ENCODE measurements around the gene RASSF5.

The RASSF5 gene

GRCh38 chr1:206588492-206588891 is 81.2 kb downstream of the RASSF5 start:
- TF ChIP-seq FOXP2 (optimal IDR thresholded peaks at IDR 0.05; ENCODE audit: control extremely low read depth, extremely low read length, insufficient read depth): no peak
- TF ChIP-seq EZH2 (IDR thresholded peaks at IDR 0.05): no peak
- TF ChIP-seq POLR2AphosphoS5 (IDR thresholded peaks at IDR 0.05; ENCODE audit: borderline replicate concordance, low read depth, low read length): no peak
- H3K9me3 ChIP-seq (ENCODE audit: low read depth, low read length): no peaks in the 10 kb centered on the region
- no peak overlapping the region for H3K9ac ChIP-seq (ENCODE audit: insufficient read length)
- no peak overlapping the region for H3K27ac ChIP-seq
- no peak for DNase-seq (ENCODE audit: low read depth, low spot score)
- H3K36me3 ChIP-seq (ENCODE audit: insufficient read depth, low read length): peaks cover 25% of the 10 kb centered on the region; the same call in 1 of the 2 replicates
- H3K4me3 ChIP-seq: no peak overlapping the region

- Histone ChIP-seq H3K36me3 (ENCODE audit: insufficient read depth, low read length) (peaks cover 32% of the 10 kb centered on the region; the same call in 1 of the 2 replicates), H3K9ac (ENCODE audit: insufficient read length) (no peak overlapping the region)
Observed at GRCh38 chr1:206589206-206589605, 81.9 kb downstream of the RASSF5 start.

GRCh38 chr1:206590025-206590758 is 82.9 kb downstream of the RASSF5 start:
- DNase-seq (ENCODE audit: low read depth, low spot score): no peak
- Histone ChIP-seq H3K36me3 (ENCODE audit: insufficient read depth, low read length) (peaks cover 42% of the 10 kb centered on the region), H3K9me3 (ENCODE audit: low read depth, low read length) (no peaks in the 10 kb centered on the region), H3K9ac (ENCODE audit: insufficient read length) (no peak overlapping the region), H3K4me3 (no peak overlapping the region), H3K27ac (no peak overlapping the region)
- TF ChIP-seq FOXP2 (optimal IDR thresholded peaks at IDR 0.05; ENCODE audit: control extremely low read depth, extremely low read length, insufficient read depth): no peak
- no peak for TF ChIP-seq POLR2AphosphoS5 (IDR thresholded peaks at IDR 0.05; ENCODE audit: borderline replicate concordance, low read depth, low read length)
- no peak for TF ChIP-seq EZH2 (IDR thresholded peaks at IDR 0.05)

More at GRCh38 chr1:206589206-206589605, 81.9 kb downstream of the RASSF5 start:
- no peak for DNase-seq (ENCODE audit: low read depth, low spot score)
- H3K4me3 ChIP-seq: no peak overlapping the region
- no peaks in the 10 kb centered on the region for H3K9me3 ChIP-seq (ENCODE audit: low read depth, low read length)
- TF ChIP-seq EZH2 (IDR thresholded peaks at IDR 0.05) (no peak), POLR2AphosphoS5 (IDR thresholded peaks at IDR 0.05; ENCODE audit: borderline replicate concordance, low read depth, low read length) (no peak), FOXP2 (optimal IDR thresholded peaks at IDR 0.05; ENCODE audit: control extremely low read depth, extremely low read length, insufficient read depth) (no peak)
- H3K27ac ChIP-seq: no peak overlapping the region

GRCh38 chr1:206591226-206591625 is 83.9 kb downstream of the RASSF5 start:
- no peak overlapping the region for H3K27ac ChIP-seq
- DNase-seq (ENCODE audit: low read depth, low spot score): no peak
- H3K9me3 ChIP-seq (ENCODE audit: low read depth, low read length): no peaks in the 10 kb centered on the region
- peaks cover 52% of the 10 kb centered on the region for H3K36me3 ChIP-seq (ENCODE audit: insufficient read depth, low read length)
- H3K4me3 ChIP-seq: no peak overlapping the region
- no peak for TF ChIP-seq FOXP2 (optimal IDR thresholded peaks at IDR 0.05; ENCODE audit: control extremely low read depth, extremely low read length, insufficient read depth)
- no peak for TF ChIP-seq EZH2 (IDR thresholded peaks at IDR 0.05)
- no peak for TF ChIP-seq POLR2AphosphoS5 (IDR thresholded peaks at IDR 0.05; ENCODE audit: borderline replicate concordance, low read depth, low read length)
- H3K9ac ChIP-seq (ENCODE audit: insufficient read length): no peak overlapping the region

- DNase-seq (ENCODE audit: low read depth, low spot score): no peak
- Histone ChIP-seq H3K9ac (ENCODE audit: insufficient read length) (no peak overlapping the region), H3K9me3 (ENCODE audit: low read depth, low read length) (no peaks in the 10 kb centered on the region), H3K36me3 (ENCODE audit: insufficient read depth, low read length) (peaks cover 56% of the 10 kb centered on the region), H3K4me3 (no peak overlapping the region), H3K27ac (no peak overlapping the region)
- TF ChIP-seq POLR2AphosphoS5 (IDR thresholded peaks at IDR 0.05; ENCODE audit: borderline replicate concordance, low read depth, low read length) (no peak), EZH2 (IDR thresholded peaks at IDR 0.05) (no peak), FOXP2 (optimal IDR thresholded peaks at IDR 0.05; ENCODE audit: control extremely low read depth, extremely low read length, insufficient read depth) (no peak)
Observed at GRCh38 chr1:206591696-206592095, 84.4 kb downstream of the RASSF5 start.

- no peaks in the 10 kb centered on the region for H3K9me3 ChIP-seq (ENCODE audit: low read depth, low read length)
- no peak overlapping the region for H3K27ac ChIP-seq
- no peak for DNase-seq (ENCODE audit: low read depth, low spot score)
- H3K4me3 ChIP-seq: no peak overlapping the region
- TF ChIP-seq POLR2AphosphoS5 (IDR thresholded peaks at IDR 0.05; ENCODE audit: borderline replicate concordance, low read depth, low read length): no peak
- no peak for TF ChIP-seq FOXP2 (optimal IDR thresholded peaks at IDR 0.05; ENCODE audit: control extremely low read depth, extremely low read length, insufficient read depth)
- no peak for TF ChIP-seq EZH2 (IDR thresholded peaks at IDR 0.05)
- H3K9ac ChIP-seq (ENCODE audit: insufficient read length): no peak overlapping the region
- H3K36me3 ChIP-seq (ENCODE audit: insufficient read depth, low read length): peaks cover 67% of the 10 kb centered on the region
Observed at GRCh38 chr1:206593351-206593925, 86.1 kb downstream of the RASSF5 start.

- no peak for DNase-seq (ENCODE audit: low read depth, low spot score)
- no peak overlapping the region for H3K9ac ChIP-seq (ENCODE audit: insufficient read length)
- no peaks in the 10 kb centered on the region for H3K9me3 ChIP-seq (ENCODE audit: low read depth, low read length)
- TF ChIP-seq FOXP2 (optimal IDR thresholded peaks at IDR 0.05; ENCODE audit: control extremely low read depth, extremely low read length, insufficient read depth) (no peak), POLR2AphosphoS5 (IDR thresholded peaks at IDR 0.05; ENCODE audit: borderline replicate concordance, low read depth, low read length) (no peak), EZH2 (IDR thresholded peaks at IDR 0.05) (no peak)
- H3K36me3 ChIP-seq (ENCODE audit: insufficient read depth, low read length): peaks cover 81% of the 10 kb centered on the region
- no peak overlapping the region for H3K27ac ChIP-seq
- H3K4me3 ChIP-seq: no peak overlapping the region
Observed at GRCh38 chr1:206595581-206596318, 88.4 kb downstream of the RASSF5 start.

GRCh38 chr1:206596319-206596666 is 89.0 kb downstream of the RASSF5 start:
- no peak overlapping the region for H3K4me3 ChIP-seq
- H3K9me3 ChIP-seq (ENCODE audit: low read depth, low read length): no peaks in the 10 kb centered on the region
- no peak for DNase-seq (ENCODE audit: low read depth, low spot score)
- H3K27ac ChIP-seq: no peak overlapping the region
- TF ChIP-seq EZH2 (IDR thresholded peaks at IDR 0.05): no peak
- TF ChIP-seq FOXP2 (optimal IDR thresholded peaks at IDR 0.05; ENCODE audit: control extremely low read depth, extremely low read length, insufficient read depth): no peak
- TF ChIP-seq POLR2AphosphoS5 (IDR thresholded peaks at IDR 0.05; ENCODE audit: borderline replicate concordance, low read depth, low read length): no peak
- H3K9ac ChIP-seq (ENCODE audit: insufficient read length): no peak overlapping the region
- H3K36me3 ChIP-seq (ENCODE audit: insufficient read depth, low read length): peaks cover 76% of the 10 kb centered on the region

All from SK-N-MC (cell line).